C1 segment of cervical spinal cord (tissue), 14 donors: Measurements from ENCODE around the gene DLL4.
"Not testable (repeated sequence)": the region's sequence is repeated elsewhere in the genome, so short reads cannot be mapped to it uniquely, and the experiment has no call there.

Source experiments
- DNase-seq, 14 donors: peaks; one replicate each; lab custom pipeline; 2025; lab: John Stamatoyannopoulos, UW

The DLL4 gene

GRCh38 chr15:40941528-40942336 is 12.6 kb downstream of the DLL4 start:
- peak in 9 of 14 donors; percentile 29 to 87 (median 66) for DNase-seq

- DNase-seq, result no peak
Observed at GRCh38 chr15:40942337-40942854, 13.3 kb downstream of the DLL4 start.

- no peak for DNase-seq
Observed at GRCh38 chr15:40942878-40943277, 13.7 kb downstream of the DLL4 start.

GRCh38 chr15:40943764-40944365 is 14.7 kb downstream of the DLL4 start:
- no peak for DNase-seq

- no peak for DNase-seq
Observed at GRCh38 chr15:40944510-40945296, 15.6 kb downstream of the DLL4 start.

- DNase-seq, result no peak
Observed at GRCh38 chr15:40948706-40949473, 19.8 kb downstream of the DLL4 start.

- DNase-seq, result no peak
Observed at GRCh38 chr15:40949756-40950207, 20.6 kb downstream of the DLL4 start.

GRCh38 chr15:40951764-40952163 is 22.6 kb downstream of the DLL4 start:
- no peak for DNase-seq

GRCh38 chr15:40952301-40952900 is 23.3 kb downstream of the DLL4 start:
- no peak for DNase-seq

- peak; percentile 14 to 95 (median 80) for DNase-seq
Observed at GRCh38 chr15:40952901-40953712, 24.0 kb downstream of the DLL4 start, which contains the start of gene CHAC1. CHAC1 (plus strand) TSS chr15:40953471; CDS start chr15:40953584, 113 bp downstream.

GRCh38 chr15:40953713-40954074 is 24.6 kb downstream of the DLL4 start:
- DNase-seq, result no peak

GRCh38 chr15:40954158-40954848 is 25.2 kb downstream of the DLL4 start:
- DNase-seq, result not testable (repeated sequence)

GRCh38 chr15:40955141-40955903 is 26.2 kb downstream of the DLL4 start:
- DNase-seq, result no peak

GRCh38 chr15:40955930-40956540 is 26.9 kb downstream of the DLL4 start:
- DNase-seq, result no peak

GRCh38 chr15:40956541-40956982 is 27.4 kb downstream of the DLL4 start:
- DNase-seq, result no peak

GRCh38 chr15:40957041-40957555 is 28.0 kb downstream of the DLL4 start:
- no peak for DNase-seq

- DNase-seq, result peak in 9 of 14 donors; percentile 29 to 79 (median 47)
Observed at GRCh38 chr15:40957581-40958051, 28.5 kb downstream of the DLL4 start.

- no peak for DNase-seq
Observed at GRCh38 chr15:40958146-40958545, 29.0 kb downstream of the DLL4 start.
